Activated CD4-positive, alpha-beta T cell treated with anti-CD3 and anti-CD28 coated beads, Interleukin-2, Interleukin-4, amounts not matched to agents 100 ng/mL and 50 ng/mL, durations not matched to agents 16 hours and 8 hours (primary cell): ENCODE results near the gene NOMO2.
A peak's percentile ranks its signal among the peaks of the same experiment; 100 is the strongest.
"Not testable (repeated sequence)": the region's sequence is repeated elsewhere in the genome, so short reads cannot be mapped to it uniquely, and the experiment has no call there.

ENCODE experiments used
- DNase-seq: peaks from one replicate; pipeline ENCODE4 v3.0.0-alpha.2; 2020; ENCODE audit warnings: low spot score

NOMO2 gene

GRCh38 chr16:18575298-18575917, 13.5 kb upstream of the NOMO2 start:
- DNase-seq = not testable (repeated sequence)

GRCh38 chr16:18573887-18574286, 12.0 kb upstream of the NOMO2 start:
- not testable (repeated sequence) for DNase-seq

- DNase-seq = not testable (repeated sequence)
Measured at GRCh38 chr16:18572973-18573372, 11.1 kb upstream of the NOMO2 start.

GRCh38 chr16:18571307-18571850, 9.5 kb upstream of the NOMO2 start:
- DNase-seq = not testable (repeated sequence)

GRCh38 chr16:18570529-18571306, 8.8 kb upstream of the NOMO2 start:
- DNase-seq = not testable (repeated sequence)

- DNase-seq = peak; percentile 34
Measured at GRCh38 chr16:18560416-18561220, 1.3 kb downstream of the NOMO2 start.

- DNase-seq = not testable (repeated sequence)
Measured at GRCh38 chr16:18553671-18554070, 8.2 kb downstream of the NOMO2 start.

GRCh38 chr16:18547382-18547781, 14.5 kb downstream of the NOMO2 start:
- DNase-seq = not testable (repeated sequence)

- not testable (repeated sequence) for DNase-seq
Measured at GRCh38 chr16:18546853-18547252, 15.0 kb downstream of the NOMO2 start.

- not testable (repeated sequence) for DNase-seq
Measured at GRCh38 chr16:18544232-18545081, 17.4 kb downstream of the NOMO2 start.

GRCh38 chr16:18541912-18542311, 20.0 kb downstream of the NOMO2 start:
- DNase-seq = not testable (repeated sequence)

- not testable (repeated sequence) for DNase-seq
Measured at GRCh38 chr16:18537004-18537403, 24.9 kb downstream of the NOMO2 start.

- DNase-seq = not testable (repeated sequence)
Measured at GRCh38 chr16:18535519-18536168, 26.3 kb downstream of the NOMO2 start.

GRCh38 chr16:18534308-18534707, 27.6 kb downstream of the NOMO2 start:
- DNase-seq = not testable (repeated sequence)

- DNase-seq = not testable (repeated sequence)
Measured at GRCh38 chr16:18531323-18531722, 30.6 kb downstream of the NOMO2 start.

GRCh38 chr16:18530329-18530728, 31.6 kb downstream of the NOMO2 start:
- not testable (repeated sequence) for DNase-seq

- not testable (repeated sequence) for DNase-seq
Measured at GRCh38 chr16:18526547-18526946, 35.4 kb downstream of the NOMO2 start.

GRCh38 chr16:18525882-18526482, 35.9 kb downstream of the NOMO2 start:
- not testable (repeated sequence) for DNase-seq

GRCh38 chr16:18522637-18523036, 39.3 kb downstream of the NOMO2 start:
- DNase-seq = not testable (repeated sequence)
